Measurements from ENCODE around the gene TNXB.
"Not testable (repeated sequence)": the region's sequence is repeated elsewhere in the genome, so short reads cannot be mapped to it uniquely, and the experiment has no call there.

Gene TNXB

DNA sequence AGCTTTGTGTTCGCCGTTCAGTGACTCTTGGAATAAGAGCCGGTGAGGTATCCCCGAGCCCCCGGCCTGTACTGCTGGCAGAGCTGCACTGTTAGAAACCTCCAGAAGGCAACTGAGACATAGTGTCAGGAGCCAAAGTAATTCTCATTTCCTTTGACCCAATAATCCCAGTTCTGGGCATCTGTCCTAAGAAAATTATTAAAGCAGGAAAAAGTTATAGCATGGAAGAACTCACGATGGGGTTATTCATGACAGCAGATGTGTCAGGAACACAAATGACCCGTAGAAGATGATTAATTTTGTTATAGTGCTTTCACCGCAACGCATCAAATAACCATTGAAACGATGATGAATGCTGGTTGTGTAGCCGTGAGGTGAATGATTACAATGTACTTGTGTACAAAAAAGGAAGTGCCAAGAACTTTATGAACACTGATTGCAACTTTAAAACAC is 50.6 kb downstream of the TNXB start:
- no peak for DNase-seq (ENCODE audit: low spot score)

DNA sequence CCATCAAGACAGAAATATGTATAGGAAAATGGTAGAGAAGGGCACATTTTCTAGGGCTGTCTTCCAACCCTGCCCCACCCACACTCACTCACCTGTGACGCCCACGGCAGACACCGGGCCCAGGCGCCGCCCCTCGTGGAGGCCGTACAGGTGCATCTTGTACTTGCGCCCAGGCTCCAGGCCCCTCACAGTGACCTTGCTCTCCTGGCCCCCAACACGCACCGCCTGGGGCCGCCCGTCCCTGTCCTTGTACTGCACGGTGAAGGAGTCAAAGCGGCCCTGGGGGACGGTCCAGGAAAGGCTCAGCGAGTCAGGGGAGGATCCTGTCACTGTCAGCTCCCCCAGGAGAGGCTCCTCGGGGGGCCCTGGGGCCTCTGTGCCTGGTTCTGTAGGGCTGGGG is 51.2 kb downstream of the TNXB start:
- no peak for DNase-seq (ENCODE audit: low spot score)

DNA sequence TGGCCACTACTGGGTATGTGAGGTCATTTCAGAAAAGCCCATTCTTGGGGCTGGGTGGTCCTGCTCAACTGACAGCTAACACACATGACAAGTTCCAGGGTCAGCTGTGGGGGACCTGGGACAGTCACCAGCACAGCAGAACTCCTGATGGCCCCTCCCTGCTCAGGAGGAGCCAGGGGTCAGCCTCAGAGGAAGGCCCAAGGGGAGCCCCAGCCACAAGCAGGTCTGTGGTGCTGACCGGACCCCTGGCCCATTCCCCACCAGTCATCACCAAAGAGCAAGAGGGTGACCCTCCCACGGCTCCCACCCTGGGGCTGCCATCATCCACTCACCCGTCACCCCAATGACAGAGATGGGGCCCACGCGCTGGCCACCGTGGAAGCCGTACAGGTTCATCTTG is 52.9 kb downstream of the TNXB start:
- no peak for DNase-seq (ENCODE audit: low spot score)

- not testable (repeated sequence) for DNase-seq (ENCODE audit: low spot score)
These were observed 53.4 kb downstream of the TNXB start for GRCh38 chr6:32055756-32056155.

DNA sequence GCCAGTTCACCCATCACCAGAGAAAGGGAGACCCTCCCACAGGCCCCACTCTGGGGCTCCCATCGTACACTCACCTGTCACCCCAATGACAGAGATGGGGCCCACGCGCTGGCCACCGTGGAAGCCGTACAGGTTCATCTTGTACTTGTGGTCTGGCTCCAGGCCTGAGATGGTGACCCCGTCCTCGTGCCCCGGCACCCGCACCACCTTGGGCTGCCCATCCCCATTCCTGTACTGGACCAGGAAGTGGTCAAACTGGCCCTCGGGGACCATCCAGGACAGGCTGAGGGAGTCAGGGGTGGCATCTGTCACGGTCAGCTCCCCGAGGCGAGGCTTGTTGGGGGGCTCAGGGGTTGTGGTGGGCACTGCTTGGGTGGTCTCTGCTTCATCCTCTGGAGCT is 55.8 kb downstream of the TNXB start:
- DNase-seq (ENCODE audit: low spot score), result not testable (repeated sequence)

GRCh38 chr6:32052626-32053025 is 56.5 kb downstream of the TNXB start:
- DNase-seq (ENCODE audit: low spot score), result not testable (repeated sequence)

GRCh38 chr6:32050562-32050961 is 58.6 kb downstream of the TNXB start:
- DNase-seq (ENCODE audit: low spot score), result no peak

DNA sequence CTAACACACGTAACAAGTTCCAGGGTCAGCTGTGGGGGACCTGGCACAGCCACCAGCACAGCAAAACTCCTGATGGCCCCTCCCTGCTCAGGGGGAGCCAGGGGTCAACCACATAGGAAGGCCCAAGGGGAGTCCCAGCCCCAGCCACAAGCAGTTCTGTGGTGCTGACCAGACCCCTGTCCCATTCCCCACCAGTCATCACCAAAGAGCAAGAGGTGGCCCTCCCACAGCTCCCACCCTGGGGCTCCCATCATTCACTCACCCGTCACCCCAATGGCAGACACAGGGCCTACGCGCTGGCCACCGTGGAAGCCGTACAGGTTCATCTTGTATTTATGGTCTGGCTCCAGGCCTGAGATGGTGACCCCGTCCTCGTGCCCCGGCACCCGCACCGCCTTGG is 59.4 kb downstream of the TNXB start:
- not testable (repeated sequence) for DNase-seq (ENCODE audit: low spot score)

DNA sequence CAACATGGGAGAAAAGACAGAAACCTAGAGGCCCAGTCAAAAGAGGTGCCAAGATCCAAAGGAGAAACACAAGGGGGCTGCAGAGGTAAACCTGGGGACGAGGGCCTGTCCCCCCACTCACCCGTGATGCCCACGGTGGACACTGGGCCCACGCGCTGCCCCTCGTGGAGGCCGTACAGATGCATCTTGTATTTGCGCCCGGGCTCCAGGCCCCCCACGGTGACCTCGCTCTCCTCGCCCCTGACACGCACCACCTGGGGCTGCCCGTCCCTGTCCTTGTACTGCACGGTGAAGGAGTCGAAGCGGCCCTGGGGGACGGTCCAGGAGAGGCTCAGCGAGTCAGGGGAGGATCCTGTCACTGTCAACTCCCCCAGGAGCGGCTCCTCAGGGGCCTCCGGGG is 60.0 kb downstream of the TNXB start:
- DNase-seq (ENCODE audit: low spot score), result not testable (repeated sequence)

- peak; percentile 82 for DNase-seq (ENCODE audit: low spot score)
These were observed 61.0 kb downstream of the TNXB start for GRCh38 chr6:32047855-32048766.

DNA sequence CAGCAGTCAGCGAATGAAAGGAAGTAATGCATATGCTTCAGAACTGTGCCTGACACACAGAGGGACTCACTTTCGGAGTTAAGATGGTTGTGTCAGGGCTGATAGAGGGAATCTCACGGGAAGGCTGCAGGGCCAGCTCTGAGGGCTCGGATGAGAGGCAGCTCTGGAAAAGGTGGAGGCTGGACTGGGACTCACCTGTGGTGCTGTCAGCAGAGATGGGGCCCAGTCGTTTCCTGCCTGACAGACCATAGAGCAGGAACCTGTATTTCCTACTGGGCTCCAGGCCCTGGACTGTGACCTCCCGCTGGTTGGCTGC is 61.6 kb downstream of the TNXB start:
- DNase-seq (ENCODE audit: low spot score), result no peak

- peak; percentile 56 for DNase-seq (ENCODE audit: low spot score)
These were observed 62.1 kb downstream of the TNXB start for GRCh38 chr6:32047084-32047478.

DNA sequence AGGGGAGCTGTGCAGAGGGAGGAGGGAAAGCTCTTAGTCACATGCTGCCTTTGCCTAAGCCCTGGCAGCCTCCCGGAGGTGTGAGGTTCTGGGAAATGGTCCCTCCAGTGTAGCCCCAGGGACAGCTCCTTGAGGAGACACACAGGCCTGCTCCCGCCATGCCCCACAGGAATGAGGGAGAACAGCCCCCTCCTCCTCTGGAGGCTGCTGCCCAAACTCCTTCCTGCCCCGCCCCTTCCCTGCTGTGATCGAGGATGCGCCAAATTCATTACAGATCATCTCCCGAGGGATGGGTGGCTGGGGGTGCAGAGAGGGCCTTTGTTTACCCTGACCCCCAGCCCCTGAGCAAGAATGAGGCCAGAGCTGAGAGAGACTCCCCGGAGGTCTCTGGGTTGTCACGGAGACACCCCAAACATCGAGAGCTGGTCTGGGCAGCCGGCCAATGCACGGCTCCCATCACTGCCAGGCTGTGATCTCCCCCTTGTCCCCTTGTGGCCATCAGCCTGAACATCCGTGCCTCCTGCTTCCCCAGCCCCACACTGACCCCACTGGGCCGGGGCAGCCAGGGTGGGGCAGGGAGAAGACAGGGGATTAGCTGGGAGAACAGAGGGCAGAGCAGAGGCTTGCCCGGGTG is 62.6 kb downstream of the TNXB start:
- peak; percentile 50 for DNase-seq (ENCODE audit: low spot score)

DNA sequence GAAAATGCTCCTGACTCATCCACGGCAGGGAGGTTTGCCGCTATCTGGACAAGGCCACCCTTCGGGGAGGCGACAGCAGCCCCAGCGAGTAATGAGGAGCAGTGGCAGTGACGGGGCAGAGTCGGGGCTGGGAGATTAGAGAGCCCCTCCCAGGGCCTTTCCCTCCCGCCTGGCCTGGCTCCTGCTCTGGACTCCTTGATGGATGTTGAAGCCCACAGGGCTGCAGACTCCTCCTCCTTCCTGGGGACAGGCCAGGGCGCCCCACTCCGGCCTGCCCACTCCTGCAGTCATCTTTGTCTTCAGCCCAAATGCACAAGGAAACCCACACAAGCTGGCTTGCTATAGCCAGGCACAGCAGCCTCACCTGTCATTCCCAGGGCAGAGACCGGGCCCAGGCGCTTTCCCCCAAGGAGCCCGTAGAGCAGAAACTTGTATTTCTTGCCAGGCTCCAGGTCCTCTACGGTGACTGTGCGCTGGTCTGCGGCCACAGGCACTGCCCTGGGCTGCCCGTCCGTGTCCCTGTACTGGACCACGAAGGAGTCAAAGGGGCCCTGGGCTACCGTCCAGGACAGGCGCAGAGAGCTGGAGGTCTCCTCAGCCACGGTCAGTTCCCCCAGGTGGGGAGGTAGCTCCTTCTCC is 63.2 kb downstream of the TNXB start:
- no peak for DNase-seq (ENCODE audit: low spot score)

- DNase-seq (ENCODE audit: low spot score), result not testable (repeated sequence)
These were observed 64.2 kb downstream of the TNXB start for GRCh38 chr6:32044916-32045315.

DNA sequence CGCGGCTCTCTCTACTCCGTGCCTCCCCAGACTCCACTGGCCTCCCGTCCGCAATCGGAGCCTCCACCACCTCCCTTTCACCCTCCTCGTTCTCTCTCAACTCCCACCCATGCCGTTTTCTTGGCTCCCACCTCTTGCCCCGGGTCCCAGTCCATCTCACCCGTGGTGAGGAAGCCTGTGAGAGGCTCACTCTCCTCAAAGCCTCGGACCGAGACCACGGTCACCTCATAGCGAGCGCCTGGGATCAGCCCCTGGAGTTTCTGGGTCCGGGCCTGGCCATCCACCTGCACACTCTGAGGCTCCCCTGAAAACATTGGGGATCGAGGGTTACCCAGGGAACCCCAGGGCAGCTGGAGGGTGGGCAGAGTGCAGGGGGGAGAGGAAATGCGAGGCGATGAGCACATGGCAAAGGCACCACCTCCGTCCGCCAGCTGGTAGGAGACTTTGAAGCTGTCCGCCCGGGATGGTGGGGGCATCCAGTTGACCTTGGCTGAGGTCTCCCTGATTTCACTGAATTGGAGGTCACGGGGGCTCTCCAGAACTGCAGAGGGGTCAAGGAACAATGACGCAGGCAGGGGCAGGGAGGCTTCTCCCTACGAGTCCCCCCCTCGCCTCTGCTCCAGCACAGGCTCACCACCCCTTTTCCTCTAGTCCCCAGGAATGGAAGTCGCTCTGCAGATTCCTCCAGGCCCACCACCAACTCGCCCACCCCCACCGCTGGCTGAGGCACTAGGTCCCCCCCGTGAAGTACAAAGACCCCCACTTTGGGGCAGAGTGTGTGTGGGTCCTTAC is 65.4 kb downstream of the TNXB start:
- not testable (repeated sequence) for DNase-seq (ENCODE audit: low spot score)

GRCh38 chr6:32042276-32042675 is 66.9 kb downstream of the TNXB start:
- DNase-seq (ENCODE audit: low spot score), result not testable (repeated sequence)

GRCh38 chr6:32041385-32041784 is 67.8 kb downstream of the TNXB start:
- DNase-seq (ENCODE audit: low spot score), result not testable (repeated sequence)

- not testable (repeated sequence) for DNase-seq (ENCODE audit: low spot score)
These were observed 68.2 kb downstream of the TNXB start for GRCh38 chr6:32041050-32041321.

DNA sequence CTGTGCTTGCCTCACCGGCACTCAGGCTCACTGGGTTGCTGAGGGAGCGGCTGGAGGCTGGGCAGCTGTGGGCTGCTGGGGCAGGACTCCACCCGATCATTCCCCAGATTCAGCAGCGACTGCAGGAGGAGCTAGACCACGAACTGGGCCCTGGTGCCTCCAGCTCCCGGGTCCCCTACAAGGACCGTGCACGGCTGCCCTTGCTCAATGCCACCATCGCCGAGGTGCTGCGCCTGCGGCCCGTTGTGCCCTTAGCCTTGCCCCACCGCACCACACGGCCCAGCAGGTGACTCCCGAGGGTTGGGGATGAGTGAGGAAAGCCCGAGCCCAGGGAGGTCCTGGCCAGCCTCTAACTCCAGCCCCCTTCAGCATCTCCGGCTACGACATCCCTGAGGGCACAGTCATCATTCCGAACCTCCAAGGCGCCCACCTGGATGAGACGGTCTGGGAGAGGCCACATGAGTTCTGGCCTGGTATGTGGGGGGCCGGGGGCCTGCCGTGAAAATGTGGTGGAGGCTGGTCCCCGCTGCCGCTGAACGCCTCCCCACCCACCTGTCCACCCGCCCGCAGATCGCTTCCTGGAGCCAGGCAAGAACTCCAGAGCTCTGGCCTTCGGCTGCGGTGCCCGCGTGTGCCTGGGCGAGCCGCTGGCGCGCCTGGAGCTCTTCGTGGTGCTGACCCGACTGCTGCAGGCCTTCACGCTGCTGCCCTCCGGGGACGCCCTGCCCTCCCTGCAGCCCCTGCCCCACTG is 68.7 kb downstream of the TNXB start:
- not testable (repeated sequence) for DNase-seq (ENCODE audit: low spot score)

Measured in AG08396 (cell line).